ENCODE data around the gene TIMM44. TPM values are rescaled to one million over a fixed set of nuclear protein-coding genes. Genes with fewer than 3 reads are reported as not detected.

The TIMM44 gene
- polyA plus RNA-seq, 1 of the 3 experiments (the other 2 are of a cell fraction): 49.7 TPM

DNA sequence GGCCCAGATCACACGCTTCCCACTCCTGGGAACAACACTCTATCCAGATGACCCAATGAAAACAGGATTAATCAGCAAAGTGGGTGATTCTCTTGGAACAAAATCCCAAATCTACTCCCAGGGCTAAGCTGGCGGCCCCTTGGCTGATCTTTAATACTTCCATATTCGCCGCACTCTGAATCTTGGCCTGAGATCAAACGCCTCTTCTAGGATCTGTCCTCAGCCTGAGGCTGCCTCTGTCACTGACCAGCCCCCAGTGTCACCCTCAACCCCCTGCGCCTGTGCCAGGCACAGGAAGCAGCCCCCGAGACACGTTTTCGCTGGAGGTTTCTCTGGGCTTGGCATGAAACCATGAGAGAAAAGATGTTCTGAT, 15.1 kb downstream of the TIMM44 start:
- Histone ChIP-seq H3K79me2 (ENCODE audit: insufficient read depth) (peaks cover 9% of the 10 kb centered on the region; the same call in 1 of the 2 replicates), H3K9me3 (no peaks in the 10 kb centered on the region), H3K36me3 (replicated peaks in 1 of 2; ENCODE audit: control insufficient read depth in 1 of 2, insufficient read depth in 2 of 2, low read length in 1 of 2) (peaks cover 16 to 32% of the 10 kb centered on the region in 2 experiments), H2AFZ (ENCODE audit: low read depth) (no peak overlapping the region), H4K20me1 (ENCODE audit: insufficient read depth) (peaks cover 18% of the 10 kb centered on the region), H3K4me3 (ENCODE audit: low read depth in 2 of 2, low read length in 1 of 2) (peak overlapping the region in 1 of 2 experiments; percentile 45; a peak in 1 of 4 replicates), H3K27ac (ENCODE audit: low read depth in 2 of 2, low read length in 1 of 2) (peak overlapping the region; percentile 91 to 99), H3K9me2 (no peaks in the 10 kb centered on the region), H3K4me1 (ENCODE audit: control insufficient read depth in 1 of 2, insufficient read depth in 2 of 2, low read depth in 1 of 2, low read length in 1 of 2) (peaks cover 38 to 48% of the 10 kb centered on the region in 2 experiments), H3F3A (replicated peaks; ENCODE audit: insufficient read depth) (peaks cover 37% of the 10 kb centered on the region), H3K9ac (peak overlapping the region; percentile 73), H3K4me2 (peak overlapping the region; percentile 90), H3K27me3 (ENCODE audit: insufficient read depth) (no peaks in the 10 kb centered on the region)
- DNase-seq: peak; percentile 72
- TF ChIP-seq, protein P1, sequence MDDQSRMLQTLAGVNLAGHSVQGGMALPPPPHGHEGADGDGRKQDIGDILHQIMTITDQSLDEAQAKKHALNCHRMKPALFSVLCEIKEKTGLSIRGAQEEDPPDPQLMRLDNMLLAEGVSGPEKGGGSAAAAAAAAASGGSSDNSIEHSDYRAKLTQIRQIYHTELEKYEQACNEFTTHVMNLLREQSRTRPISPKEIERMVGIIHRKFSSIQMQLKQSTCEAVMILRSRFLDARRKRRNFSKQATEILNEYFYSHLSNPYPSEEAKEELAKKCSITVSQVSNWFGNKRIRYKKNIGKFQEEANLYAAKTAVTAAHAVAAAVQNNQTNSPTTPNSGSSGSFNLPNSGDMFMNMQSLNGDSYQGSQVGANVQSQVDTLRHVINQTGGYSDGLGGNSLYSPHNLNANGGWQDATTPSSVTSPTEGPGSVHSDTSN (IDR thresholded peaks at IDR 0.05): no peak
- TF ChIP-seq RFX5 (IDR thresholded peaks at IDR 0.05; ENCODE audit: low read length) (no peak), GATA2 (CRISPR knock-in tag; IDR thresholded peaks at IDR 0.05) (0 out of 2 replicates have a peak, but pooled peaks have one; percentile 38), NRF1 (IDR thresholded peaks at IDR 0.05; ENCODE audit: low read depth, low read length) (0 out of 2 replicates have a peak, but pooled peaks have one; percentile 6), TCF12 (IDR thresholded peaks at IDR 0.05) (no peak), RAD21 (IDR thresholded peaks at IDR 0.05; ENCODE audit: low read length) (no peak), MXI1 (IDR thresholded peaks at IDR 0.05; ENCODE audit: low read depth, low read length) (peak; percentile 62; the same call in 1 of the 2 replicates), CHD2 (IDR thresholded peaks at IDR 0.05; ENCODE audit: low read length, partially characterized antibody) (peak; percentile 15), EP300 (IDR thresholded peaks at IDR 0.05; ENCODE audit: borderline replicate concordance in 1 of 2, low read depth in 1 of 2, low read length in 1 of 2) (0 out of 4 replicates have a peak, but pooled peaks of 1 of the 2 experiments have one; percentile 8), FOXM1 (IDR thresholded peaks at IDR 0.05; ENCODE audit: low read depth) (no peak)
- CTCF ChIA-PET: interaction anchor here (0.9 to 6.7 kb wide), 6 partner anchors 9 to 74 kb away, joined by 3 to 69 read pairs (median 15); partner anchors contain the start of genes SNAPC2 and TIMM44
- WGBS (ENCODE audit: low lambda C conversion rate): 24% methylated on average over 9 of the region's 9 CpGs
- POLR2A ChIA-PET: interaction anchor here (1.1 to 1.6 kb wide), 3 partner anchors 8 to 15 kb away, joined by 3 to 15 read pairs (median 4); partner anchors contain the start of genes SNAPC2 and TIMM44

GRCh38 chr19:7927605-7928333, 15.7 kb downstream of the TIMM44 start:
- peak overlapping the region; percentile 90 for H3K4me2 ChIP-seq
- TF ChIP-seq IRF3 (IDR thresholded peaks at IDR 0.05; ENCODE audit: low read depth, low read length): no peak
- TF ChIP-seq, protein P1 (IDR thresholded peaks at IDR 0.05): no peak
- no peak for TF ChIP-seq CHD2 (IDR thresholded peaks at IDR 0.05; ENCODE audit: low read length, partially characterized antibody)
- no peak for TF ChIP-seq TEAD4 (IDR thresholded peaks at IDR 0.05; ENCODE audit: borderline replicate concordance, insufficient read depth)
- no peak for TF ChIP-seq FOSL2 (IDR thresholded peaks at IDR 0.05; ENCODE audit: borderline replicate concordance, low read depth)
- TF ChIP-seq NFIC (IDR thresholded peaks at IDR 0.05; ENCODE audit: borderline replicate concordance): no peak
- no peak for TF ChIP-seq GATA2 (CRISPR knock-in tag; IDR thresholded peaks at IDR 0.05)
- TF ChIP-seq MXI1 (IDR thresholded peaks at IDR 0.05; ENCODE audit: low read depth, low read length): no peak
- no peak for TF ChIP-seq RFX5 (IDR thresholded peaks at IDR 0.05; ENCODE audit: low read length)
- no peak for TF ChIP-seq RXRA (IDR thresholded peaks at IDR 0.05; ENCODE audit: borderline replicate concordance, low read depth)
- TF ChIP-seq EP300 (IDR thresholded peaks at IDR 0.05; ENCODE audit: borderline replicate concordance in 1 of 2, low read depth in 1 of 2, low read length in 1 of 2): no peak
- TF ChIP-seq FOXM1 (IDR thresholded peaks at IDR 0.05; ENCODE audit: low read depth): no peak
- TF ChIP-seq TAF1 (IDR thresholded peaks at IDR 0.05; ENCODE audit: borderline replicate concordance, low read depth, low read length): no peak
- TF ChIP-seq POLR2AphosphoS5 (IDR thresholded peaks at IDR 0.05; ENCODE audit: low read depth, low read length): no peak
- no peak for TF ChIP-seq JUND (IDR thresholded peaks at IDR 0.05)
- no peak for TF ChIP-seq YY1 (IDR thresholded peaks at IDR 0.05; ENCODE audit: low read depth)
- TF ChIP-seq FOXJ3 (CRISPR knock-in tag; IDR thresholded peaks at IDR 0.05): no peak

More at GRCh38 chr19:7927605-7928333, 15.7 kb downstream of the TIMM44 start:
- Histone ChIP-seq H3F3A (replicated peaks; ENCODE audit: insufficient read depth) (peaks cover 37% of the 10 kb centered on the region), H3K9ac (peak overlapping the region; percentile 73; the same call in 1 of the 2 replicates), H3K79me2 (ENCODE audit: insufficient read depth) (peaks cover 9% of the 10 kb centered on the region; the same call in 1 of the 2 replicates), H3K27me3 (ENCODE audit: insufficient read depth) (no peaks in the 10 kb centered on the region), H3K36me3 (replicated peaks in 1 of 2; ENCODE audit: control insufficient read depth in 1 of 2, insufficient read depth in 2 of 2, low read length in 1 of 2) (peaks cover 11 to 29% of the 10 kb centered on the region in 2 experiments), H3K4me1 (ENCODE audit: control insufficient read depth in 1 of 2, insufficient read depth in 2 of 2, low read depth in 1 of 2, low read length in 1 of 2) (peaks cover 38 to 48% of the 10 kb centered on the region in 2 experiments), H3K27ac (ENCODE audit: low read depth in 2 of 2, low read length in 1 of 2) (peak overlapping the region; percentile 91 to 99), H3K9me2 (no peaks in the 10 kb centered on the region), H3K4me3 (ENCODE audit: low read depth in 2 of 2, low read length in 1 of 2) (no peak overlapping the region), H3K9me3 (no peaks in the 10 kb centered on the region), H2AFZ (ENCODE audit: low read depth) (no peak overlapping the region), H4K20me1 (ENCODE audit: insufficient read depth) (peaks cover 21% of the 10 kb centered on the region)
- CTCF ChIA-PET: interaction anchor here (0.9 to 6.7 kb wide), 7 partner anchors 8 to 75 kb away, joined by 3 to 69 read pairs (median 8); partner anchors contain the start of gene TIMM44
- 91% methylated on average over 14 of the region's 23 CpGs for WGBS (ENCODE audit: low lambda C conversion rate)
- DNase-seq: no peak
- POLR2A ChIA-PET: no interaction called here

Measured in SK-N-SH (cell line).